IMR-90 (cell line): ENCODE results near the gene PCCA. TPM values are rescaled to one million over a fixed set of nuclear protein-coding genes. Genes with fewer than 3 reads are reported as not detected.
A peak's percentile ranks its signal among the peaks of the same experiment; 100 is the strongest.

Source experiments
- ATAC-seq: fragments of 200-7000 bp; cut with Tn5 transposase; 2 replicates; pipeline ENCODE4 v1.9.1; 2020; ENCODE audit warnings: low read depth, mild to moderate bottlenecking, moderate library complexity
- BruUV-seq: library from RNA; stranded (reverse); fragments of 400-500 nt; replicated peaks from 2 replicates; lab custom pipeline; 2021; lab: Mats Ljungman, UMichigan
- CTCF ChIA-PET: fragments of 300-600 bp; formaldehyde crosslinking; extraction: SDS; loops from one replicate; lab custom pipeline; 2021; ENCODE audit warnings: antibody characterized with exemption; lab: Yijun Ruan, JAX
- POLR2A ChIA-PET: fragments of 300-600 bp; sonication (Branson Sonifier 250); formaldehyde crosslinking; loops from one replicate; lab custom pipeline; 2022; ENCODE audit warnings: antibody characterized with exemption; ENCODE audit not compliant: unreplicated experiment; lab: Charles Lee
- DNase-seq: peaks from one replicate; pipeline ENCODE4 v3.0.0; 2013
- H2AFZ ChIP-seq: replicated peaks from 2 replicates; pipeline ENCODE3; 2013; ENCODE audit warnings: low read length, mild to moderate bottlenecking; ENCODE audit not compliant: poor library complexity
- H2AK5ac ChIP-seq: 2 replicates; pipeline ENCODE4 v1.6.1; 2013; ENCODE audit warnings: low read depth, low read length, inconsistent platforms
- H2AK9ac ChIP-seq: replicated peaks from 2 replicates; pipeline ENCODE3; 2013; ENCODE audit warnings: mild to moderate bottlenecking, low read depth, low read length, moderate library complexity; ENCODE audit not compliant: poor library complexity
- H2BK120ac ChIP-seq: 2 replicates; pipeline ENCODE4 v1.6.1; 2013; ENCODE audit warnings: low read depth, low read length, inconsistent platforms
- H2BK15ac ChIP-seq: 3 replicates; pipeline ENCODE4 v1.6.1; 2013; ENCODE audit warnings: low read depth, low read length, inconsistent platforms
- H2BK20ac ChIP-seq: 2 replicates; pipeline ENCODE4 v1.6.1; 2013; ENCODE audit warnings: low read depth, mild to moderate bottlenecking, inconsistent platforms, low read length, moderate library complexity
- H2BK5ac ChIP-seq: 2 replicates; pipeline ENCODE4 v1.6.1; 2013; ENCODE audit warnings: mild to moderate bottlenecking, low read depth, low read length, inconsistent platforms; ENCODE audit not compliant: poor library complexity, severe bottlenecking
- H3K14ac ChIP-seq: replicated peaks from 2 replicates; pipeline ENCODE4 v1.6.1; 2013; ENCODE audit warnings: low read depth, low read length, inconsistent platforms
- H3K18ac ChIP-seq: 2 replicates; pipeline ENCODE4 v1.6.1; 2013; ENCODE audit warnings: low read depth, low read length, control low read depth
- H3K23ac ChIP-seq: 2 replicates; pipeline ENCODE4 v1.6.1; 2013; ENCODE audit warnings: low read depth, low read length, inconsistent platforms
- H3K27ac ChIP-seq: 2 replicates; pipeline ENCODE4 v1.5.1; 2013; ENCODE audit warnings: mild to moderate bottlenecking, control low read depth, low read length; ENCODE audit not compliant: insufficient read depth
- H3K27me3 ChIP-seq: 2 replicates; pipeline ENCODE4 v1.6.1; 2013; ENCODE audit warnings: low read length; ENCODE audit not compliant: control insufficient read depth, insufficient read depth
- H3K36me3 ChIP-seq: 2 replicates; pipeline ENCODE4 v1.6.1; 2013; ENCODE audit warnings: low read length, mixed read lengths; ENCODE audit not compliant: control insufficient read depth, insufficient read depth
- H3K4ac ChIP-seq: 2 replicates; pipeline ENCODE4 v1.6.1; 2013; ENCODE audit warnings: low read depth, low read length, inconsistent platforms
- H3K4me1 ChIP-seq: 2 replicates; pipeline ENCODE4 v1.6.1; 2013; ENCODE audit warnings: low read length, mixed read lengths; ENCODE audit not compliant: control insufficient read depth, insufficient read depth
- H3K4me2 ChIP-seq: 2 replicates; pipeline ENCODE4 v1.6.1; 2013; ENCODE audit warnings: low read depth, mild to moderate bottlenecking, control low read depth, low read length, moderate library complexity
- H3K4me3 ChIP-seq: 2 replicates; pipeline ENCODE4 v1.5.1; 2013; ENCODE audit warnings: low read depth, mild to moderate bottlenecking, control low read depth, low read length, moderate library complexity; ENCODE audit not compliant: insufficient read depth
- H3K56ac ChIP-seq: 2 replicates; pipeline ENCODE4 v1.6.1; 2013; ENCODE audit warnings: low read length, inconsistent platforms; ENCODE audit not compliant: insufficient read depth; ENCODE audit errors: extremely low read depth
- H3K79me1 ChIP-seq, 2 experiments: 2 replicates each; pipeline ENCODE4 v1.6.1; 2013; ENCODE audit warnings: low read length in 2 of 2, inconsistent platforms in 1 of 2, low read depth in 1 of 2
- H3K9ac ChIP-seq: 2 replicates; pipeline ENCODE4 v1.6.1; 2013; ENCODE audit warnings: low read depth, low read length, control low read depth
- H3K9me1 ChIP-seq: 2 replicates; pipeline ENCODE4 v1.6.1; 2013; ENCODE audit warnings: low read length, inconsistent platforms; ENCODE audit not compliant: insufficient read depth
- H3K9me3 ChIP-seq: 2 replicates; pipeline ENCODE4 v1.6.1; 2013; ENCODE audit warnings: low read length; ENCODE audit not compliant: control insufficient read depth, insufficient read depth
- H4K20me1 ChIP-seq: 2 replicates; pipeline ENCODE4 v1.6.1; 2013; ENCODE audit warnings: low read length, inconsistent platforms; ENCODE audit not compliant: insufficient read depth
- H4K5ac ChIP-seq: 2 replicates; pipeline ENCODE4 v1.6.1; 2013; ENCODE audit warnings: mild to moderate bottlenecking, low read depth, low read length, control low read depth
- H4K8ac ChIP-seq, 2 experiments: 2 replicates each; pipeline ENCODE4 v1.6.1; 2013; ENCODE audit warnings: low read depth in 2 of 2, low read length in 2 of 2, control low read depth in 1 of 2, inconsistent platforms in 1 of 2
- H4K91ac ChIP-seq: 2 replicates; pipeline ENCODE4 v1.6.1; 2013; ENCODE audit warnings: low read depth, low read length, inconsistent platforms; ENCODE audit not compliant: insufficient read depth
- BHLHE40 ChIP-seq: fragments of 150-350 bp; IDR thresholded peaks from 2 replicates; pipeline ENCODE4 v1.6.1; 2016; ENCODE audit warnings: mild to moderate bottlenecking, low read depth, low read length
- CEBPB ChIP-seq: IDR thresholded peaks from 2 replicates; pipeline ENCODE4 v1.6.1; 2012; ENCODE audit warnings: low read depth, low read length, improper control_type of control experiment
- CHD1 ChIP-seq: IDR thresholded peaks from 2 replicates; pipeline ENCODE4 v1.6.1; 2012; ENCODE audit warnings: low read depth, low read length, improper control_type of control experiment
- CTCF ChIP-seq: conservative IDR thresholded peaks from 2 replicates; pipeline ENCODE4 v1.5.1; 2012; ENCODE audit warnings: mild to moderate bottlenecking, low read depth, low read length, improper control_type of control experiment
- ELK1 ChIP-seq: fragments of 150-350 bp; IDR thresholded peaks from 2 replicates; pipeline ENCODE4 v1.6.1; 2016; ENCODE audit warnings: low read depth, mild to moderate bottlenecking, low read length, moderate library complexity, borderline replicate concordance
- FOS ChIP-seq: fragments of 150-350 bp; IDR thresholded peaks from 2 replicates; pipeline ENCODE4 v1.6.1; 2016; ENCODE audit warnings: low read depth, low read length
- MAFK ChIP-seq: IDR thresholded peaks from 2 replicates; pipeline ENCODE4 v1.6.1; 2012; ENCODE audit warnings: low read depth, low read length, improper control_type of control experiment
- MAZ ChIP-seq: IDR thresholded peaks from 2 replicates; pipeline ENCODE4 v1.6.1; 2012; ENCODE audit warnings: low read depth, mild to moderate bottlenecking, low read length, improper control_type of control experiment, moderate library complexity, borderline replicate concordance
- MXI1 ChIP-seq: IDR thresholded peaks from 2 replicates; pipeline ENCODE4 v1.6.1; 2012; ENCODE audit warnings: low read depth, mild to moderate bottlenecking, low read length, moderate library complexity, borderline replicate concordance
- NFE2L2 ChIP-seq: fragments of 150-350 bp; IDR thresholded peaks from 2 replicates; pipeline ENCODE4 v1.6.1; 2016; ENCODE audit warnings: low read depth, mild to moderate bottlenecking, low read length
- POLR2A ChIP-seq: IDR thresholded peaks from 2 replicates; pipeline ENCODE4 v1.6.1; 2012; ENCODE audit warnings: mild to moderate bottlenecking, low read depth, low read length
- RAD21 ChIP-seq: IDR thresholded peaks from 2 replicates; pipeline ENCODE4 v1.6.1; 2012; ENCODE audit warnings: low read length, improper control_type of control experiment
- RCOR1 ChIP-seq: IDR thresholded peaks from 2 replicates; pipeline ENCODE4 v1.6.1; 2012; ENCODE audit warnings: mild to moderate bottlenecking, low read length, improper control_type of control experiment; ENCODE audit not compliant: insufficient replicate concordance
- RFX5 ChIP-seq: IDR thresholded peaks from 2 replicates; pipeline ENCODE4 v1.8.0; 2012; ENCODE audit warnings: low read depth, mild to moderate bottlenecking, low read length, moderate library complexity
- SMC3 ChIP-seq: fragments of 150-350 bp; IDR thresholded peaks from 2 replicates; pipeline ENCODE4 v1.6.1; 2016; ENCODE audit warnings: low read depth, mild to moderate bottlenecking, antibody characterized with exemption, low read length, moderate library complexity
- USF2 ChIP-seq: fragments of 150-350 bp; IDR thresholded peaks from 2 replicates; pipeline ENCODE4 v1.6.1; 2017; ENCODE audit warnings: mild to moderate bottlenecking, antibody characterized with exemption, low read length, low read depth
- WGBS, 2 experiments: methylation state at CpG; one replicate each; pipeline versions ENCODE4 v1.1.5 to v1.1.7; 2013; ENCODE audit warnings: missing lambda C conversion rate in 2 of 2; ENCODE audit not compliant: insufficient read length in 1 of 2; ENCODE audit errors: extremely low coverage in 2 of 2; 5-methylcytosine and 5-hydroxymethylcytosine counted together
- dilution Hi-C: fragments of 300-500 bp; cut with HindIII; formaldehyde crosslinking; loops from one replicate; pipeline ENCODE4 v1.14.3; 2018; ENCODE audit warnings: low sequenced_read_pairs; ENCODE audit not compliant: unreplicated experiment
- in situ Hi-C: fragments of 300-500 bp; cut with MboI; formaldehyde crosslinking; loops from 3 replicates; pipeline ENCODE4 v1.14.3; 2019; ENCODE audit warnings: low sequenced_read_pairs, inconsistent platforms, mixed read lengths
- intact Hi-C: fragments of 100-400 bp; cut with micrococcal nuclease; formaldehyde crosslinking; loops from 2 replicates; pipeline ENCODE4 v1.10.0; 2022
- polyA plus RNA-seq, 3 experiments: library from polyadenylated mRNA; depleted of rRNA; stranded (reverse); fragments of >200 nt; gene quantifications; 2 replicates each; pipeline ENCODE4 v1.2.3, GENCODE V29; 2012; ENCODE audit warnings: low replicate concordance in 1 of 3
- total RNA-seq: library from RNA; depleted of rRNA; stranded (reverse); fragments of >200 nt; gene quantifications from 2 replicates; pipeline ENCODE4 v1.2.3, GENCODE V29; 2012

The PCCA gene
- total and polyA plus RNA-seq, 2 of the 4 experiments (the other 2 are of a cell fraction), result 7.6 to 24.0 TPM

GRCh38 chr13:100088273-100088643 is 635 bp upstream of the PCCA start:
- H4K20me1 ChIP-seq, result peaks cover 14% of the 10 kb centered on the region; the same call in 1 of the 2 replicates

More at GRCh38 chr13:100088273-100088643, 635 bp upstream of the PCCA start:
- TF ChIP-seq BHLHE40, result no peak
- no peak for TF ChIP-seq MAZ
- no peak for TF ChIP-seq RCOR1
- no peak for TF ChIP-seq USF2
- TF ChIP-seq FOS, result no peak
- no peak for TF ChIP-seq MAFK
- no peak for TF ChIP-seq SMC3
- no peak for TF ChIP-seq CHD1
- TF ChIP-seq NFE2L2, result no peak
- no peak for TF ChIP-seq RFX5
- TF ChIP-seq CEBPB, result no peak
- TF ChIP-seq MXI1, result no peak
- TF ChIP-seq CTCF, result no peak
- no peak for TF ChIP-seq POLR2A
- TF ChIP-seq ELK1, result no peak
- TF ChIP-seq RAD21, result no peak
- no peaks in the 10 kb centered on the region for H3K9me3 ChIP-seq
- H3K9me1 ChIP-seq, result peaks cover 9% of the 10 kb centered on the region; the same call in 1 of the 2 replicates
- H2BK5ac ChIP-seq, result peak overlapping the region; percentile 28
- ChIA-PET CTCF (interaction anchor here (0.7 kb wide), 1 partner anchor 152 kb away, joined by 3 read pairs; no protein-coding TSS in a partner anchor), POLR2A (interaction anchor here (0.6 kb wide), 1 partner anchor 146 kb away, joined by 6 read pairs; no protein-coding TSS in a partner anchor)
- H2BK120ac ChIP-seq, result peak overlapping the region; percentile 92
- H3K14ac ChIP-seq, result peak overlapping the region; percentile 97
- H2BK15ac ChIP-seq, result peak overlapping the region; percentile 59; the same call in 2 of the 3 replicates
- H3K9ac ChIP-seq, result peak overlapping the region; percentile 78
- H4K8ac ChIP-seq, result peak overlapping the region; percentile 62 to 80; a peak in 3 of 4 replicates
- H2AK9ac ChIP-seq, result peak overlapping the region; percentile 73
- peak overlapping the region; percentile 97 for H3K23ac ChIP-seq
- 78% methylated on average over 4 of the region's 12 CpGs; no CpG with 5 or more reads in 1 of the 2 experiments for WGBS, 2 experiments
- H2AFZ ChIP-seq, result peak overlapping the region; percentile 100
- H4K91ac ChIP-seq, result peak overlapping the region; percentile 72; the same call in 1 of the 2 replicates
- dilution Hi-C loops, result no loop called here
- peak overlapping the region; percentile 95 for H3K4ac ChIP-seq
- H3K4me2 ChIP-seq, result peak overlapping the region; percentile 69
- peak overlapping the region; percentile 75 for H3K4me3 ChIP-seq
- H3K36me3 ChIP-seq, result peaks cover 5% of the 10 kb centered on the region; the same call in 1 of the 2 replicates
- in situ Hi-C loops, result no loop called here
- no peaks in the 10 kb centered on the region for H3K27me3 ChIP-seq
- peaks cover 15 to 53% of the 10 kb centered on the region in 2 experiments for H3K79me1 ChIP-seq
- DNase-seq (no peak), ATAC-seq (peak; percentile 12)
- peak overlapping the region; percentile 50; the same call in 1 of the 2 replicates for H2BK20ac ChIP-seq
- peak overlapping the region; percentile 38 for H3K18ac ChIP-seq
- H3K27ac ChIP-seq, result peak overlapping the region; percentile 59
- BruUV-seq, result no TSS peak
- peak overlapping the region; percentile 90 for H3K56ac ChIP-seq
- H4K5ac ChIP-seq, result peak overlapping the region; percentile 50; the same call in 1 of the 2 replicates
- H3K4me1 ChIP-seq, result peaks cover 2% of the 10 kb centered on the region
- intact Hi-C loops, result loop anchor here (5.0 kb wide), 3 partner anchors 129 to 431 kb away; no protein-coding TSS in a partner anchor
- no peak overlapping the region for H2AK5ac ChIP-seq
